Activated T-cell treated with anti-CD3 and anti-CD28 coated beads for 4 hours (primary cell): ENCODE data around the gene DPT.

ENCODE experiments used
- DNase-seq: peaks from one replicate; pipeline ENCODE4 v3.0.0-alpha.2; 2020

Gene DPT

DNA sequence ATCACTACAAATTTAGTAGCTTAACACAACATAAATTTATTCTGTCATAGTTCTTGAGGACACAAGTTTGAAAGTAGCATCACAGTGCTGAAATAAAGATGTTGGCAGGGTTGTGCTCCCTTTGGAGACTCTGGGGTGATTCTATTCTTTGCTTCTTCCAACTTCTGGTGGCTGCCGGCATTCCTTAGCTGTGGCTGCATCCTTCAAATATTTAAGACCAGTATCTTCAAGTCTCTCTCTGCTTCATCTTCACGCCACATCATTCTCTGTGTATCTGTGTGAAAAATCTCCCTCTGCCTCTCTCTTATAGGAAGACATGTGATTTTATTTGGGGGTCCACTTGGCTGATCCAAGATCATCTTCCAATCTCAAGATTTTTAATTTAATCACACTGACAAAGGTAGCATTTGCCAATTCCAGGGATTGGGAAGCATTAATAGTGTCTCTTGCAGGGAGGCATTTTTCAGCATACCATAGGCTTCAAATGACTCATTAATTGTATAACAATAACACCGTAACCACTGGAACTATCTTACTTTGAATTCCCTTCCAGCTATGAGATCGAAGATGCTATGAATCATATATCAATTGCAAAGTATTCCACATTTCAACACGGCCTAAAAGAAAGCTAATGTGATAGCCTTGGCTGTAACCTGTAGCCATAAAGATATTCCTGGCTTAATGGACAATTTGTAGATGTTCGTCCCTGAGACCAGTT lies 74.6 kb downstream of the DPT start:
- DNase-seq, result no peak

GRCh38 chr1:168653567-168653966 lies 75.4 kb downstream of the DPT start:
- DNase-seq, result no peak

DNA sequence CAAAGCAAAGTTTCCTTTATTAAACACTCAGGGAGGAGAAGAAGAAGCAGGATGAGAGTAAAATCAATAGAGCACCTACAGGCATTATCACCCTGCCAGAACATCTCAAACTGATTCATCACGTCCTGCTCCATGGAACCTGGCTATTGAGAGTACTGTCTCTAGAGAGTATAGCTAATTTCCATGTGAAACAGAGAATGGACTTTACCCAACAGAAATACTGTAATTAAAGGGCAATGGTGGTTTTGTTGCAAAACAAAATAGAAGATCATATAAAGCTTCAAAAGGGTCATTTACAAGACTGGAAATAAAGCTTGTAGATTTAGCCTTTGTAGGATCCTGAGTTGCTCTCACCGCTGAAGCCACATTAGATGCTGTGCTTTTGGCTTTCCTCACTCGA lies 83.3 kb downstream of the DPT start:
- DNase-seq, result no peak
